MM.1S (cell line): ENCODE measurements around the gene CLASP1.

Experiments used
- CTCF ChIP-seq: fragments of 300-600 bp; sonication (generic); IDR thresholded peaks from 2 replicates; pipeline ENCODE4 v1.5.1; 2016; ENCODE audit warnings: antibody characterized with exemption, low read length, mixed read lengths
- EZH2 ChIP-seq: fragments of 300-600 bp; sonication (generic); optimal IDR thresholded peaks from 2 replicates; pipeline ENCODE3; 2017; ENCODE audit warnings: low read depth, mild to moderate bottlenecking, antibody characterized with exemption, low read length, mixed read lengths

- no peak for TF ChIP-seq CTCF
- no peak for TF ChIP-seq EZH2
These were observed 312.6 kb downstream of the CLASP1 start for GRCh38 chr2:121336528-121337294.
